Mucosa of stomach (tissue), 1 donor: ENCODE results near the gene YOD1.

Source experiments
- H3K27me3 ChIP-seq: one replicate; pipeline ENCODE4 v1.7.0; 2013; ENCODE audit warnings: mild to moderate bottlenecking, low read length; ENCODE audit not compliant: control insufficient read depth, insufficient read depth
- H3K36me3 ChIP-seq: one replicate; pipeline ENCODE4 v1.7.0; 2013; ENCODE audit warnings: low read length; ENCODE audit not compliant: control insufficient read depth, insufficient read depth
- H3K4me1 ChIP-seq: one replicate; pipeline ENCODE4 v1.7.0; 2013; ENCODE audit warnings: mild to moderate bottlenecking, low read length; ENCODE audit not compliant: control insufficient read depth, insufficient read depth
- H3K4me3 ChIP-seq: one replicate; pipeline ENCODE4 v1.7.0; 2013; ENCODE audit warnings: low read length
- H3K9ac ChIP-seq: one replicate; pipeline ENCODE4 v1.7.0; 2013; ENCODE audit warnings: mild to moderate bottlenecking, low read length, moderate library complexity
- H3K9me3 ChIP-seq: one replicate; pipeline ENCODE4 v1.7.0; 2013; ENCODE audit warnings: mild to moderate bottlenecking, low read length, moderate library complexity; ENCODE audit not compliant: control insufficient read depth
- donor health status: Pancreatic carcinoma.

The YOD1 gene

DNA sequence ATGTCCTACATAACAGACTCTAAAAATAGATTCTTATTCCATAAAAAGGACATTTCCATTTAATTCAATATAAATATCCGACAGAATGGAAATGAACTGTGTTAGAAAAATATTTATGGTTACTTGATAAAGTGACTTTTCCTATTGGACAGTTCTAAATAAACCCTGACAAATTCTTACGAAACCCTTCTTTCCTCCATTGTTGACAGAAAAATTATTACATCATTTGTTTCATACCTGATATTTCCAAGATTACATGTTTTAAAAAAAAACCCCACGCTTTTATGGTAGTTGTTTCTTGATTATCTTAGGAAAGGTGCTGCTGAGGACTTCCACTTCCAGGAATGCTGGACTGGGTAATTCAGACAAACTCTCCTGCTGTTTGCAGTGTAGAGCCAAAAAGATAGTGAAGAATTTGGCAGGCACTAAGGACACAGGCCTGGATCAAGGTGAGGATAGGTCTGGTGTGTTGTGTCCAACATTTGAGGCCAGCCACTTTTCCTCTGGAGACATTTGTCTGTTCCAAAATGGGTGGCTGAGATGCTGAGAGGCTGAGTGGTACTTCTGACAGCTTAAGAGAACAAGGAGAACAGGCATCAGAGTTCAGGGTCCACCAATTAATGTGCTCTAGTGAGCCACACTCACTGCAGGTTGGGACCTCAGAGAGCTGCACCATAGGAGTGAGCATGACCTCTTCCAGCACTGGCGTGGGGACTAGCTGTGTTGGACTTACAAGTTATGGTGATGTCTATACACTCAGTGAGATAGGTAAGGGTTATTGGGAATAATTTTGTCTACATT lies 11.4 kb downstream of the YOD1 start:
- no peaks in the 10 kb centered on the region for H3K36me3 ChIP-seq
- no peak overlapping the region for H3K4me3 ChIP-seq
- H3K9ac ChIP-seq: no peak overlapping the region
- H3K4me1 ChIP-seq: peaks cover 15% of the 10 kb centered on the region
- H3K9me3 ChIP-seq: no peaks in the 10 kb centered on the region
- no peaks in the 10 kb centered on the region for H3K27me3 ChIP-seq

DNA sequence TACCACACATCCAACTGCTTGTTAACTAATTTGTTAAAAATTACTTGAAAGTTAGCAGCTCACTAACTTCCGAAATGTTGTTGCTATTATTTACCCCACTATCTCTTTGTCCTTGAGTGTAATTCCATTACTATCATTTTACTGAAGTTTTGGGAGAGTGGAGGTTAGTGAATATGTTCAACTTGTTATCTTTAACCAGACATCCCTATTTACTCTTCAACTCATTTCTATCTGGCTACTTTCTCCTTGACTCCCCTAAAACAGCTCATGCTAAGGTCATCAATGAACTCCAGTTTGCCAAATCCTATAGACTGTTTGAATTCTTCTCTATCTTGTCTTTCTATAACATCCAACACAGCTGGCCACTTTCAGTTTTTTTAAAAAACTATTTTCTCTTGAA lies 14.1 kb downstream of the YOD1 start:
- Histone ChIP-seq H3K4me3 (no peak overlapping the region), H3K36me3 (no peaks in the 10 kb centered on the region), H3K9ac (no peak overlapping the region), H3K27me3 (no peaks in the 10 kb centered on the region), H3K9me3 (no peaks in the 10 kb centered on the region), H3K4me1 (peaks cover 27% of the 10 kb centered on the region)

DNA sequence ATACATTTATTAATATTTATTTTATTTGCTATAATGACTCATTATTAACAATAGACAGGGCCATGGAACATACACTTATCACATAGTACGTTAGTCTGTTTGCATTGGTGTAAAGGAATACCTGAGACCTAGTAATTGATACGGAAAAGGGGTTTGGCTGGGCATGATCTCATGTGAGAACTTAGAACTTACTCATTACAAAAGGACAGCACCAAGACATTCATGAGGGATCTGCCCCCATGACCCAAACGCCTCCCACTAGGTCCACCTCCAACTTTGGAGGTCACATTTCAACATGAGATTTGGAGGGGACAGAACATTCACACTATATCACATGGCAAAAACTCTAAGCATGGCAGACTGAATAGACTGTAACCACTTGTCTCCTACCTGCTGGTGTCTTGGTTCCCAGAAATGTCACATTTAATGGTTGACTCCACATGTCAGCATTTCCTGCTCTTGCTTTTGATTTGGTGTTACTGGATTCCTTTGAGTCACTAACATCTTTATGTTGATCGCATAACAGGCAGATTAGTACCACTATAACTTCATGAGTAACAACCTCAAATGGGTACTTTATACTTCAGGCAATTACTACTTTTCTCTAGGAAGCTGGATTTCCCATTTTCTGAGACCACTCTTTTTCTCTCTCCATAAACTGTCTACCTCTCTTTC lies 15.0 kb downstream of the YOD1 start:
- peaks cover 6% of the 10 kb centered on the region for H3K36me3 ChIP-seq
- no peaks in the 10 kb centered on the region for H3K27me3 ChIP-seq
- no peak overlapping the region for H3K4me3 ChIP-seq
- no peaks in the 10 kb centered on the region for H3K9me3 ChIP-seq
- H3K4me1 ChIP-seq: peaks cover 27% of the 10 kb centered on the region
- H3K9ac ChIP-seq: no peak overlapping the region

DNA sequence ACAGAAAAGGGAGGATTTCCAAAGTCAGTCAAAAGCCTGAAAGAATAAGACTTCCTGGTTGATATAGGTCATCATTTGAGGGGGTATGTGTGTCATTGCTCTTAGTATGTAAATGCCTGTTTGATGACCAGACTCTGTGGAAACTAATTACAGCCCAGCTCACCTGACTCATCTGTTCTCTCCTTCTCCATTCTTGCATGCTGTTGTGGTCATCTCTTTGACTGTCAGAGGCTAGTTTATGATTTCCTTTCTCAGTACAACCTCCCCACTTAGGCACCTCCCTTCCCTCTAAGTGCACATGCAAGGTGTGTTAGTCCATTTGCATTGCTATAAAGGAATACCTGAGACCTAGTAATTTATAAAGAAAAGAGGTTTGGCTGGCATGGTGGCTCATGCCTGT lies 16.0 kb downstream of the YOD1 start:
- Histone ChIP-seq H3K4me1 (peaks cover 27% of the 10 kb centered on the region), H3K9me3 (no peaks in the 10 kb centered on the region), H3K27me3 (no peaks in the 10 kb centered on the region), H3K36me3 (peaks cover 7% of the 10 kb centered on the region), H3K9ac (peak overlapping the region; percentile 23), H3K4me3 (no peak overlapping the region)

DNA sequence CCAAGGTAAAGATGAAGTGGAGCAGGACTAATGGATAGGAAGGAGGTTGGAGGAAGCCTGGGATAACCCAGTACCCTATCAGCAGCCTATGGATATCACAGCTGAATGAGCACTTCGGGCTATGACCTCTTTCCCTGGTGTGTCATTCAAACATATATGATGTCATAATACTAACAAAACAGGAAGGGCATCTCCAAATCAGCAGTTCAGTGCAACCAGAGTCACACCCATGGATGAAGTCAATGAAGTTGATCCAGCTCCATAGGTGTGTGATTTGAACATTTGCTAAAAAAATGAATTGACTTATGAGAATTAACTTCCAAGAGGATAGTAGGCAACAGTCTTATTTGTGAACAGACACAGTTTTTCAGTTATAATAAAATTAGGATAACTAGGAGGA lies 16.8 kb downstream of the YOD1 start:
- no peaks in the 10 kb centered on the region for H3K27me3 ChIP-seq
- H3K9ac ChIP-seq: no peak overlapping the region
- peaks cover 7% of the 10 kb centered on the region for H3K36me3 ChIP-seq
- peaks cover 26% of the 10 kb centered on the region for H3K4me1 ChIP-seq
- no peaks in the 10 kb centered on the region for H3K9me3 ChIP-seq
- no peak overlapping the region for H3K4me3 ChIP-seq

DNA sequence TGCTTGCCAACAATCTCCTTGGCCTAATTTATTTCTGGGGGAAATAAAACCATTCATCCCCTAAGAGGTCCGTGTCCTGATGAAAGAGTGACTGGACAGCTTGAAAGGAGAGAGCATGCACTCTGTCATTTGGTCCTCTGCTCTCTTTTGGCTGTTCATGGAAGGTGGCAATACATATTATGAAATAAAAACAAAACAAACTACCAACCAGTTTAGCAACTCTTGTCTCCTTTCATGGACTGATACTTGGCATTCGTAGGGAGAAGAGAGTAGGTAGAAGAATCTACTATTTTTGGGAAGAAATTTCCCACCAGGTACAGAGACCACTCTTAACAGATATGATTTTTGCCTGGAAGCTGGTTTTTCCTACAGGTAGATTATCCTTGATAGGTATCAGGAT lies 17.7 kb downstream of the YOD1 start:
- Histone ChIP-seq H3K27me3 (no peaks in the 10 kb centered on the region), H3K9me3 (no peaks in the 10 kb centered on the region), H3K4me3 (no peak overlapping the region), H3K9ac (peak overlapping the region; percentile 96), H3K4me1 (peaks cover 34% of the 10 kb centered on the region), H3K36me3 (peaks cover 7% of the 10 kb centered on the region)

DNA sequence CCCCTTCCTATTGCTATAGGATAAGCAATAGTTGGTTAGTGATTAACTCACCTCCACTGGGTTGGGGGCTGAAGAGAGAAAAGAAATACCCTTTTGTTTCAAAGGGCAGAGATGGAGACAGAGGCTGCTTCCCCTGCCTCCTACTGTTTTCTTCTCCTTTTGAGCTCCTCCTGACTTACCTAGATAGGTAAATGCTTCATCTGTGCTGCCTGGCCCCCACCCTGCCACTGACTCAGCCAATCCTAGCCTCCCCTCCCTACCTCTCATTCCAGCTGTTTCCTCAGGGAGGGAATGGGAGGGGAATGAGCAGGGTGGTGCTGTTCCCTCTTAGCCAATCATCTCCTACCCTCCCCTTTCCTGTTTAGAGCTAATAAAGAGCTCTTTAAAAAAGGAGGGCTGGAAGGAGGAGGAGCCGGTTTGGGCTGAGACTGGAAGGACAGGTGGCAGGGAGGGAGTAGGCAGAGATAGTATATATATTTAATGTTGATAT lies 18.4 kb downstream of the YOD1 start, which contains the start of gene C1orf116:
Gene C1orf116, minus strand, starts transcription at position 229 of the 490 bp plus-strand sequence. CDS start 5,158 bp downstream, outside the sequence.
- Histone ChIP-seq H3K36me3 (peaks cover 9% of the 10 kb centered on the region), H3K4me1 (peaks cover 35% of the 10 kb centered on the region), H3K9me3 (no peaks in the 10 kb centered on the region), H3K4me3 (peak within 1 kb of the TSS; percentile 64), H3K9ac (peak within 1 kb of the TSS; percentile 96), H3K27me3 (no peaks in the 10 kb centered on the region)

DNA sequence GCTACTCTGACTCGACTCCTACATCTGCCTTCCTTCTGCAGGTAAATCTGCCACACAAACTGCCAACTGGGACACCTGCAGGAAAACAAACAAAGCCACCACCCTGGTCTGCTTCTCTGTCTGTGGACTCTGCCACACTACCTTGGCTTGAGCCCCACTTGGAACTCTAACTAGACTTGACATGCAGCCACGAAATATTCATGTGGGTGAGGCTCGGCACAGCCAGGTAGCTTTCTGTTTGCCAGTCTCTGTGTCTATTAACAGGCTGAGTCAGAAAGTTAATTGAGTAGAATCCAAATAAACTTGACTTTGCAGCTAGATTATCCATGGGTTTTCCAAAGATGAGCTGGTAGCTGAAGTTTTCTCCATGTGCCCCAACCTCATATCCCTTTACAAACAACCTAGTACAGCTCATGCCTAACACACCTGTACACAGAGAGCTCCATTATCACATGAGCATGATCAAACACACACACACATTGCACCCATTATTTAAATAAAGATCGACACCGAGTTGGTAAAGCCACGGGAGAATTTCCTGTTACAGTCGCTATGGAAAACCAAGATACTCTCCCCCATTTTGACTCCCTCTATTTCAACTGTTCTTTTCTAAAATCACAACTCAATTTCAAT lies 19.3 kb downstream of the YOD1 start:
- H3K27me3 ChIP-seq: no peaks in the 10 kb centered on the region
- peaks cover 11% of the 10 kb centered on the region for H3K36me3 ChIP-seq
- H3K9ac ChIP-seq: peak overlapping the region; percentile 96
- H3K4me1 ChIP-seq: peaks cover 44% of the 10 kb centered on the region
- no peaks in the 10 kb centered on the region for H3K9me3 ChIP-seq
- peak overlapping the region; percentile 64 for H3K4me3 ChIP-seq

DNA sequence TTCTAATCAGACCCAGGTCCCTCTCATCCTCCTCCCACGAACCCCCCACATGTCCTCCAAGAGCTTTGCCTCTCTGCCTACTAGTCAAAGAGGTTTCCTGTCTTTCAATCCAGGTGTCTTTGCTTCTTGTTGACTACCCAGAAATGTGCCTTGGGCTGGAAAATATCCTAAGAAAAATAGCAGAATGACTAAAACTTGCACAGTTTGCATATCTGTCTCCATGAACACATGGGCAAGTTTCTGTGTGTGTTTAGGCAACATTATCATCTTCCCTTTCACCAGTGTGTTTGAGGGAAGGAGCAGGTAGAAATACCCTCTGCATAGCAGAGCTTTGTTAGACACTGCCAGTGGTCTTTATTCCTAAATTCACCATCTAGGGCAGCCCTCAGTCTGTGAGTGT lies 20.0 kb downstream of the YOD1 start:
- Histone ChIP-seq H3K4me3 (peak overlapping the region; percentile 64), H3K9me3 (no peaks in the 10 kb centered on the region), H3K9ac (peak overlapping the region; percentile 96), H3K27me3 (no peaks in the 10 kb centered on the region), H3K4me1 (peaks cover 51% of the 10 kb centered on the region), H3K36me3 (peaks cover 11% of the 10 kb centered on the region)

DNA sequence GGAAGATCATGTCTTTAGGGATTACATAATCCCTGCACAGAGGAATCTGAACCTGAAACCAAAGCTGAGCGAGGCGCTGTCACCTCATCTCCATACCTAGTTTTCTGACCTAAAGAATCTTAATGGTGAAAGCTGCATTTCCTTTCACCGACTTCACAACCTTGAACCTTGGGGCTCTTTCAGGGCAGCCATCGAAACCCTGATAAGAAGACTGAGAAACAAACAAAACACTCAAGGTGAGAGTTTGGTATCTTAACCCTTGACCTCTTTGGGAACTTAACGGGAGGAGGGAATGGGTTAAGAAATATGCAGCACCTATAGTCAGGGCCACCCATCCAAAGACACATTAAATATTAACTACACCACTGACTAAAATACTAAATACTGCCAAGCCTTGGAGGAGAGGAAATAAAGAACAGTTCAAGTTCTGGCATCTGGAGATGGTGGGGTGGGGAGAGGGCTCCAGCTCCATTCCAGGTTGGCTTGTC lies 20.4 kb downstream of the YOD1 start:
- H3K36me3 ChIP-seq: peaks cover 11% of the 10 kb centered on the region
- H3K27me3 ChIP-seq: no peaks in the 10 kb centered on the region
- no peaks in the 10 kb centered on the region for H3K9me3 ChIP-seq
- H3K4me1 ChIP-seq: peaks cover 55% of the 10 kb centered on the region
- peak overlapping the region; percentile 64 for H3K4me3 ChIP-seq
- H3K9ac ChIP-seq: peak overlapping the region; percentile 96

DNA sequence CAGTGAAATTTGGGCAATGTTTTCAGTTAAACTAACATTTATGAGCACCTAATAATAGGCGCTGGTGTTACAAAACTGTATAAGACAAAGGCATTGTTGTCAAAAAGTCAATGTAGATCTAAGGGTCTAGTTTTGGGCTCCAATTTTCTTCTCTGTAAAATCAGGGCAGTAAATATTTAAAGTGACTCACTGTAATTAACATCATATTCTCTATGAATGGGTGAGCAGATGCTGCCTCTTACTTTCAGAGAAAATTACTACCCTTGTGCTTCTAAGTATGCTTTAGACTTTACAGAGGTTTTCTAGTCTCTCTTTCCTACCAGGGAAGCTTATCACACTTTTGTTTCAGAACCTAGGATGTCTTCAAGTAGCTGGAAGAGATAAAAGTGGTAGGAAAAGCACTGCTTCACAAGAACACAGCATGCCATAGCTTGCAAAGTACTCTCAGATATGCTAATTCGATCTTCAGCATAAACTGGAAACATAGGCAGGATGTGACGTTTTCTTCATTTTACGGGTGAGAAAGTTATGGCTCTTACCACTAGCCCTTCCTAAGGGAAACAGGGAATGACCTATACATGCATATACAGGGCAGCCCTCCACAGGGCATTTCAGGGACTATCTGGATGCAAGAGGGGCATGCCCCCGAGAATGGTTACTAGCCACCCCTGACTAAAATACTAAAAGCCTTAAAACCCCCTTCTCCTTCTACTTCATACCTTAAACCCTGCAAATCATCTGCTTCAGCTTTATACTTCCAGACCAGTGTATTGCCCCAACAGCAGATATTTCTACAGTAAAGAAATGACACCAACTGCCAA lies 21.1 kb downstream of the YOD1 start:
- no peaks in the 10 kb centered on the region for H3K9me3 ChIP-seq
- H3K4me3 ChIP-seq: peak overlapping the region; percentile 43
- H3K36me3 ChIP-seq: peaks cover 11% of the 10 kb centered on the region
- H3K9ac ChIP-seq: peak overlapping the region; percentile 96
- H3K4me1 ChIP-seq: peaks cover 55% of the 10 kb centered on the region
- H3K27me3 ChIP-seq: no peaks in the 10 kb centered on the region
